Measurements from ENCODE around the gene SPON1.

- no peak for TF ChIP-seq CTCF (IDR thresholded peaks at IDR 0.05; ENCODE audit: borderline replicate concordance, extremely low read depth, low read length, poor library complexity, severe bottlenecking)
- TF ChIP-seq EZH2 (IDR thresholded peaks at IDR 0.05; ENCODE audit: borderline replicate concordance, low read depth, low read length, severe bottlenecking), result no peak
These were observed 33.8 kb upstream of the SPON1 start for GRCh38 chr11:13928566-13929251.
